IPS-15b (cell line): ENCODE results near the gene CAMKV.
"Not testable (repeated sequence)": the region's sequence is repeated elsewhere in the genome, so short reads cannot be mapped to it uniquely, and the experiment has no call there.

Experiments
- H3K27me3 ChIP-seq: one replicate; pipeline ENCODE4 v1.6.1; 2013; ENCODE audit warnings: low read length; ENCODE audit not compliant: control insufficient read depth, insufficient read depth
- H3K36me3 ChIP-seq: one replicate; pipeline ENCODE4 v1.6.1; 2013; ENCODE audit warnings: low read length; ENCODE audit not compliant: control insufficient read depth, insufficient read depth
- H3K4me1 ChIP-seq: one replicate; pipeline ENCODE4 v1.6.1; 2013; ENCODE audit warnings: mild to moderate bottlenecking, low read length; ENCODE audit not compliant: control insufficient read depth, insufficient read depth
- H3K4me3 ChIP-seq: one replicate; pipeline ENCODE4 v1.5.1; 2013; ENCODE audit warnings: low read depth, low read length
- H3K9ac ChIP-seq: one replicate; pipeline ENCODE4 v1.6.1; 2013; ENCODE audit warnings: low read depth, mild to moderate bottlenecking, low read length
- H3K9me3 ChIP-seq: one replicate; pipeline ENCODE4 v1.6.1; 2013; ENCODE audit warnings: mild to moderate bottlenecking, low read length; ENCODE audit not compliant: control insufficient read depth, insufficient read depth

Gene CAMKV

DNA sequence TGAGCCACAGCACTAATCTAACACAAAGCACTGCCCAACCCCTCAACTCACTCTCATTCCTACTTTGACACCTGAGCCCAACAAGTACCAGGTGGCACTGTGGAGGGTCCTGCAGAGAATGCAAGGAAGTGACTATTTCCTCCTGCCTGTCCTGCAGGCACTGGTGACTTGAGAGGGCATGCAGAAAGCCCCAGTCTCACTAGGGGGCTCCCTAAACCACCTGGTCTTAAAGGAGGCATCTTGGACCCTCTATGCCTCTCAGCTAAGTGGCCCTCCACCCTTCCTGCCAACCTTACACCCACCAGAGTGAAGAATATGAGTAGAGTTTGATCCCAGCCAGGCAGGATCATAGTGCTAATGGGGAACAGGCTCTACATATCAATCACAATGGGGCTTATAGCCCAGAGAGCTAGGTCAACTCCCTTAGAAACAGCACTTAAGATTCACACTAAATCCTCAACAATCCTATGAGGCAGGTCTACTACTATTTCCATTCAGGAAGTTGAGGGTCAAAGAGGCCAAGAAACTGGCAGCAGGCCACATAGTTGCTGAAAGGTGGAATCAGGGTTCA lies 28.5 kb downstream of the CAMKV start:
- no peaks in the 10 kb centered on the region for H3K27me3 ChIP-seq
- H3K9me3 ChIP-seq, result no peaks in the 10 kb centered on the region
- H3K4me1 ChIP-seq, result no peaks in the 10 kb centered on the region
- no peak overlapping the region for H3K9ac ChIP-seq
- no peak overlapping the region for H3K4me3 ChIP-seq
- peaks cover 41% of the 10 kb centered on the region for H3K36me3 ChIP-seq

DNA sequence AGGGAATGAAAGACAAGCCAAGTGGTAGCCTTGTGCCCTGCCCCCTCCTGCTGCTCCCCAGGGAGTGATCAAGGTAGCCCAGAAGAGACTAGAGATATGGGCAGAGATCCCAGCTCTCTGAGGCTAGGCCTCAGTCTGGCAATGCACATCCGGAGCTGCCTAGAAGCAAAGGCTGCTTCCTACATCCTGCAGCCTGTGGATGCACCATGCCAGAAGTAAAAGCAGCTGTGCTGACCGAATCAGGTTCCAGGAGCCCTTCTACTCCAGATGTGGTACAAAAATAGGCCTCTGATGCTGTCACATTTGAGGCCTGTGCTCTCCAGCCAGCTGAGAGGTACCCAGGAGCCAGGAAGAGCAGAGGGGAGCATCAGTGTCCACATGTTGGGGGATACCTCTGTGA lies 29.3 kb downstream of the CAMKV start:
- no peaks in the 10 kb centered on the region for H3K4me1 ChIP-seq
- H3K4me3 ChIP-seq, result no peak overlapping the region
- no peaks in the 10 kb centered on the region for H3K27me3 ChIP-seq
- H3K9me3 ChIP-seq, result no peaks in the 10 kb centered on the region
- H3K9ac ChIP-seq, result no peak overlapping the region
- H3K36me3 ChIP-seq, result peaks cover 37% of the 10 kb centered on the region

DNA sequence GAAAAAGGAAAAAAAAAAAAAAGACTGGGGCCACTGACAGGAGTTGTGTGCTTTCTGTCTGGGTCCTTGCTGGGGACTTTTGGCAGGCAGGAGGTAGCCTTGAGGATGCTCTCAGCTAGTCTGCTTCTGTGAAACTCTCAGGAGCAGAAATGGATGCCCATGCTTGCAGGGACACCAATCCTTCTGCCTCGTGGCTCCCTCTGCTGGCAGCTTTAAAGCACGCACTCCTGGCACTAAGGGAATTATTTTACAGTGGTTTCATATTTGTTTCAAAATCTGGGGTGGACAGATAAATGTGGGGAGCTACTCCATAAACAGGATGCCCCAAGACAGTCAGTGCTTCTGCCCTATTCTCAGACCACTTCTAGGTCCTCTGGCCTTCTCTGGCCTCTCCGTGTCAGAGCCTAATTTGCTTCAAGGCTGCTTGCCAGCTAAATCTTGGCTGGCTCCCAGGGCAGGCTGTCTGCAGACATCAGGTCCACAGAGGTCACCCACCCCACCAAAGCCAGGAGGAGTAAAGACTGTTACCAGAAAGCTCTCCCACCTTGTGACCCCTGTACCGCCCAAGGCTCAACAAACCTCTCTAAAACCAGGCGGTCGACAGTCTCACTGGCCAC lies 30.4 kb downstream of the CAMKV start:
- H3K9ac ChIP-seq, result no peak overlapping the region
- H3K36me3 ChIP-seq, result peaks cover 41% of the 10 kb centered on the region
- H3K27me3 ChIP-seq, result no peaks in the 10 kb centered on the region

DNA sequence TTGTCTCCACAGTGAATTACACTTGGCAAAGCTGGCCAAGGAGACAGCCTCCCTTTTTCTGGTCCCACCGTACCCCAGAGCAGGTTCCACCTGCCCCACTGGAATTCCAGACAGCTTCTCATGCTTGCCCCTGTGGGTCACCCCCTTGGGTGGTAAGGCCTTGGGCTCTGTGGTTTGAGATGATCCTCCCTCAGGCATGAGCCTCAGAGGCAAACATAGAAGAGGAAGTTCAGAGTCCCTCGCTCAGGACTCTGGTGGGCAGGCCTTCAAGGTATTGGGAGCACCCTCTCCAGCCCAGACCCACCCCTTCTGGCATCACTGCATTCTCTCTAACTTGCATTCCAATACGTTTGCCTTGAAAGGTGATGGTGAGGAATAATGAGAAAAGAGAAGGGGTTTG lies 38.4 kb downstream of the CAMKV start:
- Histone ChIP-seq H3K4me1 (no peaks in the 10 kb centered on the region), H3K27me3 (no peaks in the 10 kb centered on the region), H3K9ac (no peak overlapping the region), H3K4me3 (no peak overlapping the region), H3K36me3 (peaks cover 44% of the 10 kb centered on the region), H3K9me3 (no peaks in the 10 kb centered on the region)

More for the DNA sequence above, 30.4 kb downstream of the CAMKV start:
- Histone ChIP-seq H3K4me1 (no peaks in the 10 kb centered on the region), H3K4me3 (no peak overlapping the region), H3K9me3 (no peaks in the 10 kb centered on the region)

DNA sequence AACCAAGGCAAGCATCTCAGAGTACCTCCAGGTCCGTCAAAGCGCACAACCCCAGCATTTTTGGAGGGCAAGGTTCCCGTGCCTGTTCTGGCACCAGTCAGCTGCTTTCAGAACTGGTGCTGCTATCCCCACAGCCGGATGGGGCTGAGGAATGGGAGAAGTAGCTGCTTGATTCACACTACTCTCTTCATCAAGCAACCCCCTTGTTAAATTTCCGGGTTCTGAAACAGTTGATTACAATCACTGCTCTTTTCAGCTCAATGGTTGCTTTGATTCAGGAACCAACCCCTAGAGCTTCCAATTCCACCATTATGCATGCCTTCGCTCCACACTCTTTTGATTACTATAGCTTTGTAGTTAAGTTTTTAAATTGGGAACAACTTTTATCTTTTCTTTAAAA lies 43.7 kb downstream of the CAMKV start:
- Histone ChIP-seq H3K4me1 (no peaks in the 10 kb centered on the region), H3K27me3 (no peaks in the 10 kb centered on the region), H3K36me3 (peaks cover 22% of the 10 kb centered on the region), H3K4me3 (no peak overlapping the region), H3K9me3 (no peaks in the 10 kb centered on the region), H3K9ac (no peak overlapping the region)

DNA sequence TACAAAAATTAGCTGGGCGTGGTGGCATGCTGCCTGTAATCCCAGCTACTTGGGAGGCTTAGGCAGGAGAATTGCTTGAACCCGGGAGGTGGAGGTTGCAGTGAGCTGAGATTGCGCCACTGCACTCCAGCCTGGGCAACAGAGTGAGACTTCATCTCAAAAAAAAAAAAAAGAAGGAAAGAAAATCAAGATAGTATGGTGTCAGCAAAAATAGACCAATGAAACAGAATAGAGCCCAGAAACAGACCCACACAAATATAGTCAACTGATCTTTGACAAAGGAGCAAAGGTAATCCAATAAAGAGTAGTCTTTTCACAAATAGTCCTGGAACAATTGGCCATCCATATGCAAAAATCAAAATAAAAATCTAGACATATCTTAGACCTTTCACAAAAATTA lies 46.6 kb downstream of the CAMKV start:
- not testable (repeated sequence) for H3K9me3 ChIP-seq, H3K4me3 ChIP-seq, H3K9ac ChIP-seq, H3K27me3 ChIP-seq, H3K36me3 ChIP-seq, H3K4me1 ChIP-seq

DNA sequence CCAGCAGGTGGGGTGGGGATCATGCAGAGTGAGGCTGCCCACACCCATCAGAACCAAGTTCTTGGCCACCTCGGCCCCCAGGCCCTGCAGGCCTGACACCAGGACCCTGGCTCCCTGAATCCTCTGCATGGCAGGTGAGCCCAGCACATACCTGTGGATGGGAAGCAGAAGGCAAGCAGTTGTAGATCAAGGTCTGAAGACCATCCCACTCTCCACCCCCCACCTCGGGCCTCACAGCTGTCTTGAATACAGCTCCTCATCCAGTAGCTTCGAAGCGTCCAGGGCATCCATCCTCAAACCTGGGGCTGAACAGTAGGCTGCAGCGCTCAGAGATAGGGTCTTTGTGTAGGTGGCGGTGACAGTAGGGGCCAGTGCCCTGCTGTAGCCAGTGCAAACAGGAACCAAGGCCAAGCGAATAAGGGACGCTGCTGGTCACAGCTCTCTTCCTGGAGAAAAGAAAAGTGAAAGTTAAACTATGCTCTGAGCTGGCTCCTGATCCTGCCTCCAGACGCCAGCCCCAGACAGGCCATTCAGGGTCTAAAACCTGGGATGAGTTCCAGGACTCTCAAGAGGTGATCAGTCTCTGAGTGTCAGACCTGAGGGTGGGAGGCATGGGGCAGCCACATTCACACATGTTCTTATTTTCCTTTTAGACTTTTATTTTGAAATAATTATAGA lies 56.1 kb downstream of the CAMKV start, which contains the start of gene UBA7:
Gene UBA7 (minus strand): TSS at position 457 of the 678 bp plus-strand sequence. CDS start 166 bp downstream, at position 291.
- Histone ChIP-seq H3K4me1 (no peaks in the 10 kb centered on the region), H3K9me3 (no peaks in the 10 kb centered on the region), H3K36me3 (no peaks in the 10 kb centered on the region), H3K9ac (peak within 1 kb of the TSS; percentile 12), H3K4me3 (no peak within 1 kb of the TSS), H3K27me3 (no peaks in the 10 kb centered on the region)

DNA sequence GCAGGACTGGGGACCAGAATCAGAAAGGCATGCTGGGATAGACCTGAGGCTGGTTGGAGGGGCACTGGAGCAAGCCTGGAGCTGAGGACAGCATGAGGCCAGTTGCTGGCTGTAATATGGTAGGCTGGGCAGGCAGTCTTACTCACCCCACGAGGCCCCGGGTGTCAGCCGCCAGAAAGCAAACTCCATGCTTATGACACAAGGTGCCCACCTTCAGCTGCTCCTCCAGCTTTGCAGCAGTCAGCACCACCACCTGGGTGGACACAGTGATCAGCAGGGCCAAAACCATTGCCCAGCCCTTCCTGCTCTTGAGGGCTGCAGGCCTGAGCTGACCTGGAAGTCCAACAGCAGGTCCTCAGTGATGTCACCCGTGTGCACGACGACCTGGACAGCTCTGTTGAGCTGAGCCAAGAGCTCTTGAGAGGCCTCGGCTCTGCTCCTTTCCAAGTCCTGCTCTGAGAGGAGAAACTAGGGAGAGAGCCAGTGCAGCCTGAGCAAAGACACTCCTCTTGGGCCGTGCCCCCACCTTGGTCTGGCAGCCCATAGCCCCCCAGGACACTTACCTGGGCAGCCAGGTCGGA lies 56.7 kb downstream of the CAMKV start:
- no peaks in the 10 kb centered on the region for H3K4me1 ChIP-seq
- no peaks in the 10 kb centered on the region for H3K27me3 ChIP-seq
- H3K9me3 ChIP-seq, result no peaks in the 10 kb centered on the region
- H3K36me3 ChIP-seq, result no peaks in the 10 kb centered on the region
- no peak overlapping the region for H3K9ac ChIP-seq
- no peak overlapping the region for H3K4me3 ChIP-seq
